Measurements from ENCODE around the gene LYPD6.

LYPD6 gene

GRCh38 chr2:149380205-149380604 lies 49.8 kb downstream of the LYPD6 start:
- Histone ChIP-seq H3K4me2 (no peak overlapping the region), H3K9ac (no peak overlapping the region), H3K27ac (no peak overlapping the region), H3K79me2 (ENCODE audit: insufficient read depth, low read depth) (no peaks in the 10 kb centered on the region), H3K4me3 (IDR thresholded peaks at IDR 0.05; ENCODE audit: insufficient read depth, low read depth, low read length) (no peak overlapping the region), H3K36me3 (ENCODE audit: insufficient read depth) (no peaks in the 10 kb centered on the region), H3K4me1 (ENCODE audit: low read depth, poor library complexity, severe bottlenecking) (no peaks in the 10 kb centered on the region), H4K20me1 (ENCODE audit: insufficient read depth) (no peaks in the 10 kb centered on the region), H3K27me3 (ENCODE audit: insufficient read depth, low read depth) (no peaks in the 10 kb centered on the region), H2AFZ (ENCODE audit: low read depth) (no peak overlapping the region)
- no peak for TF ChIP-seq CTCF (conservative IDR thresholded peaks at IDR 0.05; ENCODE audit: low read depth, low read length)

- no peak for TF ChIP-seq CTCF (conservative IDR thresholded peaks at IDR 0.05; ENCODE audit: low read depth, low read length)
- Histone ChIP-seq H3K4me2 (no peak overlapping the region), H3K79me2 (ENCODE audit: insufficient read depth, low read depth) (no peaks in the 10 kb centered on the region), H3K4me3 (IDR thresholded peaks at IDR 0.05; ENCODE audit: insufficient read depth, low read depth, low read length) (no peak overlapping the region), H3K9ac (no peak overlapping the region), H3K4me1 (ENCODE audit: low read depth, poor library complexity, severe bottlenecking) (no peaks in the 10 kb centered on the region), H3K27me3 (ENCODE audit: insufficient read depth, low read depth) (no peaks in the 10 kb centered on the region), H3K36me3 (ENCODE audit: insufficient read depth) (no peaks in the 10 kb centered on the region), H2AFZ (ENCODE audit: low read depth) (no peak overlapping the region), H3K27ac (no peak overlapping the region), H4K20me1 (ENCODE audit: insufficient read depth) (no peaks in the 10 kb centered on the region)
Measured at GRCh38 chr2:149383340-149383739, 53.0 kb downstream of the LYPD6 start.

GRCh38 chr2:149385350-149385749 lies 55.0 kb downstream of the LYPD6 start:
- H3K79me2 ChIP-seq (ENCODE audit: insufficient read depth, low read depth) = no peaks in the 10 kb centered on the region
- H3K36me3 ChIP-seq (ENCODE audit: insufficient read depth) = no peaks in the 10 kb centered on the region
- no peak overlapping the region for H3K27ac ChIP-seq
- no peak overlapping the region for H3K4me2 ChIP-seq
- H2AFZ ChIP-seq (ENCODE audit: low read depth) = no peak overlapping the region
- no peaks in the 10 kb centered on the region for H4K20me1 ChIP-seq (ENCODE audit: insufficient read depth)
- no peaks in the 10 kb centered on the region for H3K27me3 ChIP-seq (ENCODE audit: insufficient read depth, low read depth)
- H3K9ac ChIP-seq = no peak overlapping the region
- TF ChIP-seq CTCF (conservative IDR thresholded peaks at IDR 0.05; ENCODE audit: low read depth, low read length) = no peak
- H3K4me3 ChIP-seq (IDR thresholded peaks at IDR 0.05; ENCODE audit: insufficient read depth, low read depth, low read length) = no peak overlapping the region
- no peaks in the 10 kb centered on the region for H3K4me1 ChIP-seq (ENCODE audit: low read depth, poor library complexity, severe bottlenecking)

- Histone ChIP-seq H3K9ac (no peak overlapping the region), H3K4me3 (IDR thresholded peaks at IDR 0.05; ENCODE audit: insufficient read depth, low read depth, low read length) (no peak overlapping the region)
Measured at GRCh38 chr2:149387411-149387810, 57.0 kb downstream of the LYPD6 start.

More at GRCh38 chr2:149387411-149387810, 57.0 kb downstream of the LYPD6 start:
- no peaks in the 10 kb centered on the region for H3K4me1 ChIP-seq (ENCODE audit: low read depth, poor library complexity, severe bottlenecking)
- no peaks in the 10 kb centered on the region for H4K20me1 ChIP-seq (ENCODE audit: insufficient read depth)
- no peak overlapping the region for H2AFZ ChIP-seq (ENCODE audit: low read depth)
- H3K27me3 ChIP-seq (ENCODE audit: insufficient read depth, low read depth) = no peaks in the 10 kb centered on the region
- H3K27ac ChIP-seq = no peak overlapping the region
- H3K4me2 ChIP-seq = no peak overlapping the region
- H3K79me2 ChIP-seq (ENCODE audit: insufficient read depth, low read depth) = no peaks in the 10 kb centered on the region
- no peak for TF ChIP-seq CTCF (conservative IDR thresholded peaks at IDR 0.05; ENCODE audit: low read depth, low read length)
- H3K36me3 ChIP-seq (ENCODE audit: insufficient read depth) = no peaks in the 10 kb centered on the region
